Right lobe of liver (tissue), 6 donors: ENCODE data around the gene CABP4. TPM values are rescaled to one million over a fixed set of nuclear protein-coding genes. Genes with fewer than 3 reads are reported as not detected.

Source experiments
- ATAC-seq, 4 donors: fragments of 200-7000 bp; cut with Tn5 transposase; one replicate each; pipeline ENCODE4 v1.9.1; 2020; ENCODE audit warnings: mild to moderate bottlenecking in 4 of 4, moderate library complexity in 4 of 4
- DNase-seq, 3 donors: peaks; one replicate each; pipeline ENCODE4 v3.0.0-alpha.2; 2020
- H3K27ac ChIP-seq, 3 donors: fragments of 200-600 bp; one replicate each; pipeline ENCODE4 v1.8.0; 2022
- H3K27me3 ChIP-seq, 2 donors: fragments of 200-600 bp; one replicate each; pipeline ENCODE4 v1.8.0; 2022
- H3K36me3 ChIP-seq, 4 donors: fragments of 200-600 bp; sonication (generic) in 1 of 4; one replicate each; pipeline versions ENCODE4 v1.5.1 to v1.8.0; 2017 to 2022; ENCODE audit warnings: control low read depth in 1 of 4
- H3K4me1 ChIP-seq, 4 donors: fragments of 200-600 bp; sonication (generic) in 1 of 4; one replicate each; pipeline versions ENCODE4 v1.5.1 to v1.8.0; 2017 to 2022; ENCODE audit warnings: control low read depth in 1 of 4
- H3K4me3 ChIP-seq, 3 donors: fragments of 200-600 bp; one replicate each; pipeline ENCODE4 v1.8.0; 2022
- H3K9me3 ChIP-seq, 4 donors: fragments of 200-600 bp; sonication (generic) in 1 of 4; one replicate each; pipeline versions ENCODE4 v1.5.1 to v1.8.0; 2017 to 2022; ENCODE audit warnings: control low read depth in 1 of 4
- CTCF ChIP-seq, 4 donors: fragments of 200-600 bp in 3 of 4; fragments of 450-650 bp in 1 of 4; IDR thresholded peaks; one replicate each; pipeline versions ENCODE4 v1.5.1 to v1.8.0; 2016 to 2022; ENCODE audit warnings: antibody characterized with exemption in 4 of 4, mild to moderate bottlenecking in 2 of 4
- POLR2A ChIP-seq: fragments of 450-650 bp; IDR thresholded peaks from one replicate; pipeline ENCODE4 v1.6.1; 2017; ENCODE audit warnings: antibody characterized with exemption, mild to moderate bottlenecking
- WGBS: methylation state at CpG from one replicate; pipeline ENCODE4 v1.1.6; 2018; ENCODE audit warnings: low coverage, low lambda C conversion rate; ENCODE audit not compliant: insufficient coverage; ENCODE audit errors: missing lambda C conversion rate; 5-methylcytosine and 5-hydroxymethylcytosine counted together
- intact Hi-C, 2 donors: fragments of 100-400 bp; cut with DNase I; formaldehyde crosslinking; loops; one replicate each; pipeline versions ENCODE4 v1.11.2 to v1.14.1; 2022
- total RNA-seq, 6 experiments: library from RNA; depleted of rRNA in 2 of 6; stranded (reverse); fragments of >200 nt in 2 of 6; fragmentation: NEBNext Ultra II Directional in 3 of 6; extraction: Animal tissue kit (Norgen Biotek cat#: 25700) in 3 of 6; gene quantifications; one replicate each; pipeline versions ENCODE4 v1.1.0 to v1.2.4, GENCODE V29; 2016 to 2023
- donor health status: DM: no; HTN: yes; CAD: no.
- donor health status: DM: no; HTN: no; CAD: no.
- donor health status: DM: no; HTN: no; CAD: no.
- donor health status: DM: no; HTN: yes; CAD: no.
- donor health status: DM: no; HTN: yes; CAD: no.

CABP4 gene
- total RNA-seq, 6 experiments from 2014 or later, result 0.55 to 1.7 (median 1.2) TPM

- no peak overlapping the region for H3K4me3 ChIP-seq
- H3K36me3 ChIP-seq, result no peaks in the 10 kb centered on the region
- peaks cover 0 to 39% (median 16%) of the 10 kb centered on the region in 4 donors for H3K4me1 ChIP-seq
- WGBS, result 67% methylated on average over 1 of the region's 5 CpGs
- ATAC-seq, result peak in 2 of 4 donors; percentile 1 to 2
- TF ChIP-seq POLR2A, result no peak
- no peak for TF ChIP-seq CTCF (IDR thresholded peaks at IDR 0.05)
- peak overlapping the region in 1 of 3 donors; percentile 94 for H3K27ac ChIP-seq
- intact Hi-C loops, result loop anchor here in 1 of 2 donors (5.0 kb wide), 1 partner anchor 41 kb away; the partner anchor contains the start of genes CDK2AP2 and PITPNM1
- peak in 1 of 3 donors; percentile 58 for DNase-seq
- H3K9me3 ChIP-seq, result no peaks in the 10 kb centered on the region
- H3K27me3 ChIP-seq, result no peaks in the 10 kb centered on the region
Observed at GRCh38 chr11:67466367-67466766, 11.2 kb downstream of the CABP4 start.

GRCh38 chr11:67466962-67467771 is 12.0 kb downstream of the CABP4 start:
- no peaks in the 10 kb centered on the region for H3K27me3 ChIP-seq
- WGBS, result 68% methylated on average over 9 of the region's 11 CpGs
- no peak for TF ChIP-seq CTCF (IDR thresholded peaks at IDR 0.05)
- TF ChIP-seq POLR2A, result no peak
- H3K4me1 ChIP-seq, result peaks cover 0 to 39% (median 16%) of the 10 kb centered on the region in 4 donors
- no peaks in the 10 kb centered on the region for H3K9me3 ChIP-seq
- DNase-seq (no peak), ATAC-seq (no peak)
- H3K4me3 ChIP-seq, result no peak overlapping the region
- H3K27ac ChIP-seq, result peak overlapping the region in 2 of 3 donors; percentile 62 to 94
- intact Hi-C loops, result loop anchor here in 1 of 2 donors (5.0 kb wide), 1 partner anchor 40 kb away; the partner anchor contains the start of genes CDK2AP2 and PITPNM1
- H3K36me3 ChIP-seq, result no peaks in the 10 kb centered on the region

GRCh38 chr11:67468056-67468455 is 12.9 kb downstream of the CABP4 start:
- Histone ChIP-seq H3K4me3 (peak overlapping the region; percentile 90 to 96 (median 95)), H3K4me1 (peaks cover 0 to 39% (median 16%) of the 10 kb centered on the region in 4 donors), H3K27me3 (no peaks in the 10 kb centered on the region), H3K9me3 (no peaks in the 10 kb centered on the region), H3K27ac (peak overlapping the region; percentile 62 to 87 (median 85)), H3K36me3 (no peaks in the 10 kb centered on the region)
- intact Hi-C loops, result loop anchor here in 1 of 2 donors (5.0 kb wide), 1 partner anchor 39 kb away; the partner anchor contains the start of genes CDK2AP2 and PITPNM1
- peak; percentile 5 to 31 (median 8) for ATAC-seq
- 0% methylated on average over 2 of the region's 5 CpGs for WGBS
- DNase-seq, result peak; percentile 85 to 92 (median 86)
- TF ChIP-seq CTCF (IDR thresholded peaks at IDR 0.05) (no peak), POLR2A (peak; percentile 51)

GRCh38 chr11:67468456-67468758 is 13.3 kb downstream of the CABP4 start:
- H3K27ac ChIP-seq, result peak overlapping the region; percentile 62 to 87 (median 85)
- no peaks in the 10 kb centered on the region for H3K27me3 ChIP-seq
- no CpG with 5 or more reads among the region's 6 CpGs for WGBS
- no peaks in the 10 kb centered on the region for H3K9me3 ChIP-seq
- peaks cover 0 to 39% (median 16%) of the 10 kb centered on the region in 4 donors for H3K4me1 ChIP-seq
- H3K4me3 ChIP-seq, result peak overlapping the region; percentile 90 to 96 (median 95)
- ATAC-seq (no peak), DNase-seq (no peak)
- intact Hi-C loops, result loop anchor here in 1 of 2 donors (5.0 kb wide), 1 partner anchor 39 kb away; the partner anchor contains the start of genes CDK2AP2 and PITPNM1
- H3K36me3 ChIP-seq, result no peaks in the 10 kb centered on the region
- no peak for TF ChIP-seq POLR2A
- no peak for TF ChIP-seq CTCF (IDR thresholded peaks at IDR 0.05)
